Left kidney (tissue), 2 donors: ENCODE results near the gene TNFRSF14. TPM values are rescaled to one million over a fixed set of nuclear protein-coding genes. Genes with fewer than 3 reads are reported as not detected.
A peak's percentile ranks its signal among the peaks of the same experiment; 100 is the strongest.

Experiments
- DNase-seq: peaks from one replicate; pipeline ENCODE4 v3.0.0-alpha.2; 2013
- polyA plus RNA-seq: library from polyadenylated mRNA; unstranded; fragments of 120-200 nt; gene quantifications from one replicate; pipeline ENCODE4 v1.2.1, GENCODE V29; 2013; ENCODE audit not compliant: insufficient read length

The TNFRSF14 gene
- polyA plus RNA-seq, 1 donor = 17.8 TPM

- no peak for DNase-seq
These were observed 32.8 kb upstream of the TNFRSF14 start for GRCh38 chr1:2523191-2523890.

- no peak for DNase-seq
These were observed 32.1 kb upstream of the TNFRSF14 start for GRCh38 chr1:2523891-2524609.

GRCh38 chr1:2525572-2525919 is 30.6 kb upstream of the TNFRSF14 start:
- no peak for DNase-seq

- peak; percentile 92 for DNase-seq
These were observed 30.0 kb upstream of the TNFRSF14 start, which contains the start of gene PANK4 for GRCh38 chr1:2525920-2526823. TSS of gene PANK4 (minus strand) at chr1:2526596. CDS start at chr1:2526587, 9 bp downstream.

GRCh38 chr1:2526824-2527555 is 29.2 kb upstream of the TNFRSF14 start:
- no peak for DNase-seq

GRCh38 chr1:2527556-2527860 is 28.7 kb upstream of the TNFRSF14 start:
- no peak for DNase-seq

- no peak for DNase-seq
These were observed 28.2 kb upstream of the TNFRSF14 start for GRCh38 chr1:2528016-2528415.

GRCh38 chr1:2528611-2528965 is 27.6 kb upstream of the TNFRSF14 start:
- no peak for DNase-seq

- DNase-seq = no peak
These were observed 27.0 kb upstream of the TNFRSF14 start for GRCh38 chr1:2528966-2529783.

GRCh38 chr1:2529784-2530512 is 26.2 kb upstream of the TNFRSF14 start, which contains the start of gene HES5:
TSS of gene HES5 (minus strand) at chr1:2530263. CDS start at chr1:2530164, 99 bp downstream.
- no peak for DNase-seq

GRCh38 chr1:2530513-2531361 is 25.4 kb upstream of the TNFRSF14 start:
- no peak for DNase-seq

- no peak for DNase-seq
These were observed 23.5 kb upstream of the TNFRSF14 start for GRCh38 chr1:2532485-2533160.

- DNase-seq = no peak
These were observed 22.8 kb upstream of the TNFRSF14 start for GRCh38 chr1:2533365-2533764.

- DNase-seq = no peak
These were observed 21.9 kb upstream of the TNFRSF14 start for GRCh38 chr1:2534315-2534686.

GRCh38 chr1:2534687-2535441 is 21.3 kb upstream of the TNFRSF14 start:
- DNase-seq = no peak

GRCh38 chr1:2535455-2535854 is 20.7 kb upstream of the TNFRSF14 start:
- DNase-seq = no peak

- no peak for DNase-seq
These were observed 20.2 kb upstream of the TNFRSF14 start for GRCh38 chr1:2535981-2536380.

GRCh38 chr1:2537784-2538115 is 18.4 kb upstream of the TNFRSF14 start:
- DNase-seq = no peak
